HG02870 (cell line): Measurements from ENCODE around the gene KCNN3.
A peak's percentile ranks its signal among the peaks of the same experiment; 100 is the strongest.
"Not testable (repeated sequence)": the region's sequence is repeated elsewhere in the genome, so short reads cannot be mapped to it uniquely, and the experiment has no call there.

Experiments
- ATAC-seq: cut with Tn5 transposase; IDR thresholded peaks from one replicate; pipeline ENCODE4 v1.9.1; 2021; ENCODE audit warnings: mild to moderate bottlenecking, moderate library complexity; ENCODE audit not compliant: unreplicated experiment

KCNN3 gene

GRCh38 chr1:154713005-154713404, 157.1 kb downstream of the KCNN3 start:
- ATAC-seq = no peak

- no peak for ATAC-seq
Measured at GRCh38 chr1:154712166-154712810, 157.8 kb downstream of the KCNN3 start.

GRCh38 chr1:154711416-154711815, 158.7 kb downstream of the KCNN3 start:
- no peak for ATAC-seq

- ATAC-seq = no peak
Measured at GRCh38 chr1:154710106-154710505, 160.0 kb downstream of the KCNN3 start.

- no peak for ATAC-seq
Measured at GRCh38 chr1:154707901-154708463, 162.1 kb downstream of the KCNN3 start.

- no peak for ATAC-seq
Measured at GRCh38 chr1:154706851-154707250, 163.2 kb downstream of the KCNN3 start.

GRCh38 chr1:154705544-154705943, 164.5 kb downstream of the KCNN3 start:
- ATAC-seq = no peak

GRCh38 chr1:154703170-154703569, 166.9 kb downstream of the KCNN3 start:
- ATAC-seq = no peak

GRCh38 chr1:154698320-154699096, 171.6 kb downstream of the KCNN3 start:
- peak; percentile 70 for ATAC-seq

GRCh38 chr1:154697710-154698109, 172.4 kb downstream of the KCNN3 start:
- no peak for ATAC-seq

GRCh38 chr1:154696456-154696855, 173.6 kb downstream of the KCNN3 start:
- ATAC-seq = no peak

- ATAC-seq = no peak
Measured at GRCh38 chr1:154695985-154696384, 174.1 kb downstream of the KCNN3 start.

- no peak for ATAC-seq
Measured at GRCh38 chr1:154694995-154695394, 175.1 kb downstream of the KCNN3 start.

GRCh38 chr1:154689083-154689482, 181.0 kb downstream of the KCNN3 start:
- ATAC-seq = no peak

GRCh38 chr1:154686507-154686906, 183.6 kb downstream of the KCNN3 start:
- ATAC-seq = no peak

GRCh38 chr1:154683820-154684219, 186.3 kb downstream of the KCNN3 start:
- ATAC-seq = no peak

GRCh38 chr1:154682254-154682653, 187.8 kb downstream of the KCNN3 start:
- ATAC-seq = no peak

GRCh38 chr1:154677844-154678243, 192.2 kb downstream of the KCNN3 start:
- ATAC-seq = not testable (repeated sequence)

- ATAC-seq = not testable (repeated sequence)
Measured at GRCh38 chr1:154676847-154677246, 193.2 kb downstream of the KCNN3 start.

GRCh38 chr1:154674456-154674855, 195.6 kb downstream of the KCNN3 start:
- ATAC-seq = not testable (repeated sequence)

- not testable (repeated sequence) for ATAC-seq
Measured at GRCh38 chr1:154672245-154672644, 197.8 kb downstream of the KCNN3 start.

GRCh38 chr1:154671412-154671811, 198.7 kb downstream of the KCNN3 start:
- ATAC-seq = not testable (repeated sequence)
